Measurements from ENCODE around the gene SLC35E2B. TPM values are rescaled to one million over a fixed set of nuclear protein-coding genes. Genes with fewer than 3 reads are reported as not detected.

Gene SLC35E2B
- total RNA-seq, 1 experiment from 2014 or later, result 5.2 TPM

- no peak for DNase-seq (ENCODE audit: low spot score)
Observed at GRCh38 chr1:1624443-1625403, 67.9 kb downstream of the SLC35E2B start.

DNA sequence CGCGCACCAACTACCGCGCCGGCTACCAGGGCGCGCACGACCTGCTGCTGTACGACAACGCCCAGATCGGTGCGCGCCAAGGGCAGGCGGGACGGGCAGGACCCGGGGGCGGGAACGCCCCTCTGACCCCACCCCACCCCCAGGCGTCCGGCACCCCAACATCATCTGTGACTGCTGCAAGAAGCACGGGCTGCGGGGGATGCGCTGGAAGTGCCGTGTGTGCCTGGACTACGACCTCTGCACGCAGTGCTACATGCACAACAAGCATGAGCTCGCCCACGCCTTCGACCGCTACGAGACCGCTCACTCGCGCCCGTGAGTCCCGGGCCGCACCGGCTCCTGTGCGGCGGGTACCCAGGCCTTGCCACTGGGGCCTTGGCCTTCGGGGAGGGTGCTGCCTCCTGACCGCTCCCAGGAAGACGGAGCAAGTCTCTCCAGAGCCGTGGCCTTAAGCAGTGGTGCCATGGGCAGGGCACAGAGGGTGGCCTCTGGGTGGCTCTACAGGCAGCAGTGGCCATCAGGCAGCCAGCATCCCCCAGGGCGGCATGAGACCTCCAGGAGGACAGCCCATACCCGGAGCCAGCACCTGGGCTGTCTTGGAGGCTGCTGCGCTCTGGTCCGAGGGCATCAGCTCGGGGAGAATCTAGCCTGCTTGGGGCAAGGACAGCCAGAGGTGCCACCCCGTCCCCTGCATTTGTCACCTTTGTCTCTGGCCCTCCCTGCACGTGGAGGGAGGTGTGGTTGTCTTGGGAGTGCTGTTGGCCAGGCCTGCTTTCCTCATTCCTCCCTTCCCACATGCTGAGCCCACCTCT is 68.8 kb downstream of the SLC35E2B start:
- DNase-seq (ENCODE audit: low spot score), result no peak

GRCh38 chr1:1623181-1623630 is 69.4 kb downstream of the SLC35E2B start:
- DNase-seq (ENCODE audit: low spot score), result no peak

DNA sequence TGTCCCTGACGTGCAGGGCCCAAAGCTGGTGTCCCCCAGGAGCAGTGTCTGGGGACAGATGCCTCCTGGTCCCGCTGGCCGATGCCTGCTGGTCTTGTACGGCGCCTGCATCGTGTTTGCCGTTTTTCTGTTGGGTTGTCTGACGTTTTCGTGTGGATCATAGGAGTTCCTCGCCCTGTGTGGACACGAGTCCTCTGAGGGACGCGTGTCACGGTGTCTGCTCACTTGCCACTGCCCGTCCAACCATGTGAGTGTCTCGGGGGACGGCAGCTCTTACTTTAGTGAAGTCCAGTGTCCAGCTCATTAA is 69.9 kb downstream of the SLC35E2B start:
- DNase-seq (ENCODE audit: low spot score), result no peak

DNA sequence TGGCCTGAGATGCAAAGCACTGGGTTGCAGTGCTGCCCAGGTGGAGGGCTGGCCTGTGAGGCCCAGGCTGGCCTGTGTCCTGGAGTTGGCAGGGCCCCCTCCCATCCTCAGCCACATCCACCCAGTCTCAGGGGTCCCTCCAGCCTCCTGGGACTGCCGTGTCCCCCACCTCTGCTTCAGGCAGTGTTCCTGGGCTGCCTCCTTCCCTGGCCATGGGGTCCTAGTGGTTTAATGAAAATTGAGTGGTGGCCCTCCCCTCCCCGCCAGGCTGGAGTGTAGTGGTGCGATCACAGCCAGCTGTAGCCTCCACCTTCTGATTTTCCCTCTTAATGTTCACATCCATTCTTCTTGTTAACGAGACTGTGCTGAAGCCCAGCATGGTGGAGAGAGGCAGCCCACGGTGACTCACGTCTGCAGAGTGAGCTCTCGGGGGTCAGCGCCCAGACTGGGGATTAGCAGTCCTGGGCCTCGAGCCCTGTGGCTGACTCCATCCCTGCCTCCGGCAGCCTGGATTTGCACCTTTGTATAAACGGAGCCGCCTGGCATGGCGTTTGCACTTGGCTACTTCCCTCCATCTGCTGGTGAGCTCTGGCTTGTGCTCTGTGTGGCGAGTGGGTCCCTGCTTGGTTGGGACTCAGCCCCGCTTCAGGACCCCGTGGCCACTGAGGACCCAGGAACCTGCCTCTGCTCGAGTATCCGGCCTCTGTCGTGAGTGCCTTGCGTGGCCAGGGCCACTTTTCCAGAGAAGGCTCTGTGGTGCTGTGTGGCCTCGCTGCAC is 70.4 kb downstream of the SLC35E2B start:
- no peak for DNase-seq (ENCODE audit: low spot score)

- no peak for DNase-seq (ENCODE audit: low spot score)
Observed at GRCh38 chr1:1621173-1622009, 71.2 kb downstream of the SLC35E2B start.

- DNase-seq (ENCODE audit: low spot score), result no peak
Observed at GRCh38 chr1:1620433-1621139, 72.0 kb downstream of the SLC35E2B start.

DNA sequence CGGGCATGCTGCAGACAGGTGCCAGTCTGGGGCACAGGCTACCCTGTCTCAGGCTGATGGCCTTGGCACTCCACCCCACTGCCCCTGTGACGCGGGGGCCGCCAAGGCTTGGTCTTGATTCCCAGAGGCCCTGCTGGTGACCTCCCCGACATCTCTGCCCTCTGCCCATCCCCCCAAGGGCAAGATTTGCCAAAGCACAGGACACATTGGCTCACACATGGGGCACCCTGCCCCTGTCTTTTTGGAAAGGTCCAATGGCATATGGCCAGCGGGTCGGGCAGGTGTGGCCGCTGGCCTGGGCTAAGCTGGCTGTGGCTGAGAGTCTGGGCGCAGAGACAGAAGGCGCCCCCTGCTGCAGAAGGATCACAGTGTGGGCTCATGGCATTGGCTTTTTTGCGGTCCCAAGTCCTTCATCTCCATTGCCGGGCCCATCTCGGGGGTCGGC is 72.7 kb downstream of the SLC35E2B start:
- no peak for DNase-seq (ENCODE audit: low spot score)

GRCh38 chr1:1618396-1619068 is 74.1 kb downstream of the SLC35E2B start:
- DNase-seq (ENCODE audit: low spot score), result no peak

DNA sequence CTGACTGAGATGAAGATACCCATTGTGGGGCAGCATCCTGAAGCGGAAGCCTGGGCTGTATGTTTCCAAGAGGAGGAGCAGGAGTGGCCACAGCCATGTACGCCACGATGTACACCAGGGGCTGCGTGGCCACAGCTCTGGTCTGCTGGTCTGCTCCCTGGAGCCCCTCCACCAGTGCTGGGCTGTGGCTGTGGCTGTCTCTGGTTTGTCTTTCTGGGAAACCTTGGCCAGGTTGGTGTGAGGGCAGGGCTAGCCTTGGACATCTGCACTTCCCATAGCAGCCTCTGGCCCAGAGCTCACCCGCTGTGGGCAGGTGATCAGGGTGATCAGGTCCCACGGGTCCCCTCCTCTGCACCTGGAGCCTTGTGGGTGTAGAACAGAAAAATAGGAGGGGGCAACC is 74.7 kb downstream of the SLC35E2B start:
- no peak for DNase-seq (ENCODE audit: low spot score)

DNA sequence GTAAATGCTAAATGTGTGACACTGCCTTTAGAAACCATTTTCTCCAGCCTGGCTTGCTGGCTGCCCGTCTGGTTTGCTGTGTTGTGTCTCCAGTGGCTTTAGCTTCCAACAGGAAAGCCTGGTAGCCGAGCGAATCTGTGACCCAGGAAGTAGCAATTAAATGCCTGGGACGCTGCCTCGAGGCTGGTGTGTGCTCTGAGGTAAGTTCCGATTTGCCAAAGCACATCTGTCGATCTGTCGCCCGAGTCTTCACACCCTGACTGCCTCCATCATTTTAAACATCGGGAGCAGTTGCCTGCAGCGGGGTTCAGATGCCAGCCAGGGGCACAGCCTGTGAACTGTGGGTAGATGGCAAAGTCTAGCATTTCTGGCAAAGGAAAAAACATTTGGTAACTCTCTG is 75.1 kb downstream of the SLC35E2B start:
- no peak for DNase-seq (ENCODE audit: low spot score)

DNA sequence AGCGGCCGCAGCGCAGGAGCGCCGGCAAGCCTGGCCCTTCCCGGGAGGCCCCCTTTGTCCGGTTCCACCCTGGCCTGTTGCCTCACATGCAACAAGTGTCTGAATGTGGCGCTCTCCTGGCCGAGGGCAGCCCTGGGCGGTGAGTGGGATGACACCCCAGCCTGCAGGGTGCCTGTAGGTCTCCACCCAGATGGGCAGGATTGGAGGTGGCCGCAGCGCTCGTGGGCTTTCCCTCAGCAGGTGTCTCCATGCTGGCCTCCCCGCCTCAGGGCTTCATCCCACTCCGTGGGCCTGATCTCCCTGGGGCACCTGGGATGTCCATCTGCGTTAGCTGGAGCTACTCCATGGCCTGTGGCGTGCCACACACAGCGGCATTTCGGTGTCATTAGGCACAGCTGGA is 75.8 kb downstream of the SLC35E2B start:
- DNase-seq (ENCODE audit: low spot score), result no peak

GRCh38 chr1:1616045-1616790 is 76.4 kb downstream of the SLC35E2B start:
- no peak for DNase-seq (ENCODE audit: low spot score)

GRCh38 chr1:1615256-1616044 is 77.1 kb downstream of the SLC35E2B start, which contains the start of gene MIB2:
MIB2 (plus strand) TSS chr1:1615500; CDS start chr1:1623453, 7,953 bp downstream.
- peak; percentile 81 for DNase-seq (ENCODE audit: low spot score)

DNA sequence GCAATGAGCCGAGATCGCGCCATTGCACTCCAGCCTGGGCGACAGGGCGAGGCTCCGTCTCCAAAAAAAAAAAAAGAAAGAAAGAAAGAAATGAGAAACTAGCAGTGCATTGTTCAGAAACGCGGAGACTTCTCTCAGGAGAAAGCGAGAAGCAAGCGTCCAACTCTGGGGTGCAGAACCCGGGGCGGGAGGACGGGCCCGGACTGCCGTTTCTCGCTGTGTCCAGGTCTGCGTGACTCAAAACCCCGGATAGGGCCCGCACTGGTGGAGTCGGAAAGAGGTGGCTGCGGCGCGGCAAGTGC is 77.7 kb downstream of the SLC35E2B start:
- no peak for DNase-seq (ENCODE audit: low spot score)

DNA sequence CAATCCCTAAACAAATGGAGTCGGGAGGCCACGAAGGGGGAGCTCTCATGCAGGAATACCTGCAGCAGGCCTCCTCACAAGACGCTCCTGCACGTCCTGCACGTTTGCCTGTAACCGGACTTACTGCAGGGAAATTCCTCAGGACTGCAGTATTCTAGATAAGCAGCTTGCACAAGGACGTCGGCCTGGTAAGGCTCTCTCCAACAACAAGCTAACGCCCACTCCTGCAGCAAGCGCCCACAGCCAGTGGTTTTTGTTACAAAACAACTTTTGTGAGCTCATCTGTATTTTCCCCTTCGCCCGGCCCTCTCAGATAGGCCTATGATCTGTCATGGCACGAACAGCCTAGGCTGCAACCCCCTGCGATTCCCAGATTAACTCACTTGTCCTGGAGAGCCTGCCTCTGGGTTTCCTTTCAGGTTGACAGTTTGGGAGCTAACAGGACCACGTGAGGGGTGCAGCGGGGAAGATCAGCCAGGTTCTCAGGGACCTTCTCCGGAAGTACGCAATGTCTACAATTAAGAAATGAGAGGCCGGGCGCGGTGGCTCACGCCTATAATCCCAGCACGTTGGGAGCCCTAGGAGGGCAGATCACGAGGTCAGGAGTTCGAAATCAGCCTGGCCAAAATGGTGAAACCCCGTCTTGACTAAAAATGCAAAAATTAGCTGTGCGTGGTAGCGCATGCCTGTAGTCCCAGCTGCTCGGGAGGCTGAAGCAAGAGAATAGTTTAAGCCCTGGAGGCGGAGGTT is 78.2 kb downstream of the SLC35E2B start:
- no peak for DNase-seq (ENCODE audit: low spot score)

DNA sequence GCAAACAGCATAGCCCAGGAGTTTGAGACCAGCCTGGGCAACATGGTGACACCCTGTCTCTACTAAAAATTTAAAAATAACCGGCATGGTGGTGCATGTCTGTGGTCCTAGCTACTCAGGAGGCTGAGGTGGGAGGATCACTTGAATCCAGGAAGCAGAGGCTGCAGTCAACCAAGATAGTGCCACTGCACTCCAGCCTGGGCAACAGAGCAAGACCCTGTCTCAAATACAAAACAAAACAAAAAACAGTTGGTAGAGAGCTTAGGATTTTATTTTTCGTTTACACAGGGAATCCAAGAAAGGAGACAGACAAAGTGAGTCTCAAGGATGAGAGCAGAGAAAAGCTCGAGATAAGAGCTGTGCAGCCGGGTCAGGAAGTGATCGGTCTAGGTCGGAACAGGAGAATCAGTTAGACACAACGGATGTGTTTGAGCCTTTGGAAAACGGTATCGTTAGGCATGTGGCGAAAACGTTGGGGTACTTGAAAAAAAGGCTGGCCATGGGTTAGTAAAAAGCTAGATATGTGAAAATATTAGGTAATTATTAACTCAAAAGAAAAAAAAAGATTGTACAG is 79.0 kb downstream of the SLC35E2B start:
- no peak for DNase-seq (ENCODE audit: low spot score)

All from A172 (cell line).